Activated T-cell treated with anti-CD3 and anti-CD28 coated beads, Interleukin-2, amount 50 U/mL, for 72 hours (primary cell): ENCODE data around the gene PPM1M. TPM values are rescaled to one million over a fixed set of nuclear protein-coding genes. Genes with fewer than 3 reads are reported as not detected.

ENCODE experiments used
- ATAC-seq, 2 donors: fragments of 150-1000 bp; cut with Tn5 transposase; replicated peaks in 1 of 2; 2 replicates each; pipeline ENCODE4 v1.10.0; 2021; ENCODE audit warnings: moderate library complexity in 2 of 2, mild to moderate bottlenecking in 1 of 2
- DNase-seq, 2 donors: peaks; one replicate each; pipeline ENCODE4 v3.0.0; 2021 to 2022; ENCODE audit warnings: mixed read lengths in 1 of 2
- H3K27ac Mint-ChIP-seq: one replicate; pipeline ENCODE4 v1.8.0; 2022; ENCODE audit warnings: mild to moderate bottlenecking, moderate library complexity, mixed read lengths
- H3K27me3 Mint-ChIP-seq: one replicate; pipeline ENCODE4 v1.8.0; 2022; ENCODE audit warnings: low read depth, mixed read lengths
- H3K36me3 Mint-ChIP-seq, 2 donors: one replicate each; pipeline ENCODE4 v1.8.0; 2022; ENCODE audit warnings: mixed read lengths in 2 of 2, mild to moderate bottlenecking in 1 of 2; ENCODE audit not compliant: insufficient read depth in 2 of 2
- H3K4me1 Mint-ChIP-seq: one replicate; pipeline ENCODE4 v1.8.0; 2022; ENCODE audit warnings: low read depth, mixed read lengths
- H3K4me3 Mint-ChIP-seq, 2 donors: one replicate each; pipeline ENCODE4 v1.8.0; 2022; ENCODE audit warnings: mild to moderate bottlenecking in 2 of 2, mixed read lengths in 2 of 2, moderate library complexity in 2 of 2
- H3K9me3 Mint-ChIP-seq, 2 donors: one replicate each; pipeline ENCODE4 v1.8.0; 2022; ENCODE audit warnings: mixed read lengths in 2 of 2
- total RNA-seq, 2 donors: library from RNA; stranded (reverse); gene quantifications; one replicate each; pipeline ENCODE4 v1.2.3, GENCODE V29; 2022

Gene PPM1M
- total RNA-seq, 2 donors from 2014 or later, result 119 to 121 TPM

- H3K4me3 Mint-ChIP-seq, result no peak overlapping the region
- H3K27me3 Mint-ChIP-seq, result no peaks in the 10 kb centered on the region
- H3K9me3 Mint-ChIP-seq, result no peaks in the 10 kb centered on the region
- ATAC-seq (no peak), DNase-seq (no peak)
- H3K27ac Mint-ChIP-seq, result no peak overlapping the region
- H3K4me1 Mint-ChIP-seq, result peaks cover 35% of the 10 kb centered on the region
- peaks cover 19 to 41% of the 10 kb centered on the region in 2 donors for H3K36me3 Mint-ChIP-seq
Observed at GRCh38 chr3:52205727-52206372, 39.7 kb upstream of the PPM1M start.

DNA sequence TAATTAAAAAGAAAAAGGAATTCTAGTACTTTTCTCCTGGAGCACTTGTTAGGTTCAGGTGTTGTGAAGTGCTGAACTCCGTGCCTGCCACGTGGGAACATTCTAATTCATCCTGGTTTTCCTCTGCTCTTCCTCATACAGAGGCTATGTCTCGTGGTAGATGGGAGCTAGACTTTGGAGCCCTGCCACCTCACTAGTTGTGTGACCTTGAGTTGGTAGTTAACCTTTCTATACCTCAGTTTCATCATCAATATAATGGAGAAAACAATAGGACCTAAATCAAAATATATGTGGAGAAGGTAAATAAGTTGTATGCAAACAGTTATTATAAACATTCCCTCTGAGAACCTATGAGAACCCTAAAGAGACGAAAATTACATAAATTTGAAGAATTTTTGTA, 37.0 kb upstream of the PPM1M start:
- ATAC-seq, result no peak
- peaks cover 19% of the 10 kb centered on the region for H3K4me1 Mint-ChIP-seq

DNA sequence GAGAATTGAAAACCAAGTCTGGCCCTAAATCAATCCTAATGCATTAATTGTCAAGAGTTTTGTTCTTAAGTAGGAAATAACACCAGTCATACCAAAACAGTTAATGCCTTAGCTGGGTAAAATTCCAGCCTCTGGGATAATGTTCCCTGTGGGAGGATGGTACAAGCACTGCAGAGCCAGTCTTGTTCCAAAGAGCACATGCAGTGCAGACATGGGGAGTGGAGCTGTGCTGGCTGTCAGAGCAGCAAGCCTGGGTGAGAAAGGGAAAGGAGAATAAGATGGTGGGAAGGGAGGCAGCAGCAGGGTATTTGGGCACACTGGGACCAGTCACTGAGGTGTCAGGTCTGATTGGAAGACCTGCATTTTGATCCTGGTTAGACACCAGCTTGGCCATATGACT, 35.5 kb upstream of the PPM1M start:
- Mint-ChIP-seq H3K36me3 (peaks cover 11 to 35% of the 10 kb centered on the region in 2 donors), H3K4me1 (peaks cover 10% of the 10 kb centered on the region), H3K4me3 (no peak overlapping the region), H3K9me3 (no peaks in the 10 kb centered on the region), H3K27ac (no peak overlapping the region), H3K27me3 (no peaks in the 10 kb centered on the region)
- ATAC-seq (no peak), DNase-seq (no peak)

More for the DNA sequence above, 37.0 kb upstream of the PPM1M start:
- peaks cover 13 to 34% of the 10 kb centered on the region in 2 donors for H3K36me3 Mint-ChIP-seq
- H3K27ac Mint-ChIP-seq, result no peak overlapping the region
- no peaks in the 10 kb centered on the region for H3K27me3 Mint-ChIP-seq
- no peak for DNase-seq
- no peaks in the 10 kb centered on the region for H3K9me3 Mint-ChIP-seq
- H3K4me3 Mint-ChIP-seq, result no peak overlapping the region

DNA sequence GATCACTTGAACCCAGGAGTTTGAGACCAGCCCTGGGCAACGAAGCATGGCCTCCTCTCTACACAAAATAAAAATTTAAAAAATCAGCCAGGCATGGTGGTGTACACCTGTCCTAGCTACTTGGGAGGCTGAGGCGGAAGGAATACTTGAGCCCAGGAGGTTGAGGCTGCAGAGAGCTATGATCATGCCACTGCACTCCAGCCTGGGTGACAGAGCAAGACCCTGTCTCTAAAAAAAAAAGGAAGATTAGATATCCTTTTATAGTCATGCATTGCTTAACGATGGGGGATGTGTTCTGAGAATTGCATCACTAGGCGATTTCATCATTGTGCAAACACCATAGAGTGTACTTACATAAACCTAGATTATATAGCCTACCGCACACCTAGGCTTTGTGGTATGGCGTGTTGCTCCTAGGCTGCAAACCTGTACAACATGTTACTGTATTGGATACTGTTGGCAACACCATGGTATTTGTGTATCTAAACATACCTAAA, 35.0 kb upstream of the PPM1M start:
- ATAC-seq (no peak), DNase-seq (no peak)
- Mint-ChIP-seq H3K27ac (no peak overlapping the region), H3K27me3 (no peaks in the 10 kb centered on the region), H3K4me3 (no peak overlapping the region), H3K9me3 (no peaks in the 10 kb centered on the region), H3K36me3 (peaks cover 14 to 37% of the 10 kb centered on the region in 2 donors), H3K4me1 (peaks cover 10% of the 10 kb centered on the region)

DNA sequence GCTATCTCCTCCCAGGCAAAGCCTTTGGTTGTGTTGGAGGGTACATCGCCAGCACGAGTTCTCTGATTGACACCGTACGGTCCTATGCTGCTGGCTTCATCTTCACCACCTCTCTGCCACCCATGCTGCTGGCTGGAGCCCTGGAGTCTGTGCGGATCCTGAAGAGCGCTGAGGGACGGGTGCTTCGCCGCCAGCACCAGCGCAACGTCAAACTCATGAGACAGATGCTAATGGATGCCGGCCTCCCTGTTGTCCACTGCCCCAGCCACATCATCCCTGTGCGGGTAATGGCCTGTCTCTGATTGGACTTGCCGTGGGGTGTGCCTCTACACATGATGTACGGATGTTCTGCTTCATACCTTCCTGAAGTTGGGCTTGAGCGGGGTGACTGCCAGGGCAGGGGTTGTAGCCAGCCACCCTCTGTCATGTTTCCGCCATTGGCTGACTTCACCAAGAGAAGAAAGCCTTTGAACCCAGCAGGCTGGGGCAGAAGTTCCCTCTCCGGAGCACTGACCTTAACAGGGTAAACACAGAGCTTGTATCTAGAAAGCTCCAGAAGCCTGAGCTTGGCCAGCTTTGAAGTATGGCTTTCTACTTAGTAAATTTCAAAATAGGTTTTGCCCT, 34.2 kb upstream of the PPM1M start:
- Mint-ChIP-seq H3K27me3 (no peaks in the 10 kb centered on the region), H3K9me3 (no peaks in the 10 kb centered on the region), H3K4me3 (no peak overlapping the region), H3K4me1 (peaks cover 10% of the 10 kb centered on the region), H3K36me3 (peaks cover 12 to 37% of the 10 kb centered on the region in 2 donors), H3K27ac (no peak overlapping the region)
- ATAC-seq (no peak), DNase-seq (no peak)

- Mint-ChIP-seq H3K4me1 (peaks cover 26% of the 10 kb centered on the region), H3K4me3 (no peak overlapping the region), H3K36me3 (peaks cover 8 to 25% of the 10 kb centered on the region in 2 donors), H3K9me3 (no peaks in the 10 kb centered on the region), H3K27ac (no peak overlapping the region), H3K27me3 (no peaks in the 10 kb centered on the region)
- no peak for DNase-seq
- ATAC-seq, result no peak
Observed at GRCh38 chr3:52213005-52213404, 32.6 kb upstream of the PPM1M start.

DNA sequence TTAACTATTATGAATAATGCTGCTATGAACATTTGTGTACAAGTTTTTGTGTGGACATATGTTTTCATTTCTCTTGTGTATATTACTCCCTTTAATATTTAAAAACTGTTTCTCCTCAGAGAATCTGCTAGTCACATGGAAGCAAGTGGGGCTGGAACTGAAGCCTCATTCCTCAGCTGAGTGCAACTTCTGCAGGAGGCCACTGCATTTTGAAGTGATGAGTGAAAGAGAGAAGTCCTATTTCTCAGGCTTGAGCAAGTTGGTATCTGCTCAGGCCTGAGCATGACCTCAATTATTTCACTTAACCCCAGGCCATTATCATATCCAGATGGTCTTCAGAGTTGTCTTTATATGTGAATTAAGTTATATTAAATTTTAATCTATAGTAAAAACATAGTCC, 31.7 kb upstream of the PPM1M start:
- no peak for ATAC-seq
- H3K27ac Mint-ChIP-seq, result peak overlapping the region; percentile 13
- H3K36me3 Mint-ChIP-seq, result peaks cover 8 to 25% of the 10 kb centered on the region in 2 donors

GRCh38 chr3:52215351-52215750, 30.2 kb upstream of the PPM1M start:
- peaks cover 8 to 19% of the 10 kb centered on the region in 2 donors for H3K36me3 Mint-ChIP-seq
- H3K27me3 Mint-ChIP-seq, result no peaks in the 10 kb centered on the region
- no peaks in the 10 kb centered on the region for H3K9me3 Mint-ChIP-seq
- H3K4me1 Mint-ChIP-seq, result peaks cover 41% of the 10 kb centered on the region
- ATAC-seq (no peak), DNase-seq (no peak)
- no peak overlapping the region for H3K4me3 Mint-ChIP-seq
- no peak overlapping the region for H3K27ac Mint-ChIP-seq

More for the DNA sequence above, 31.7 kb upstream of the PPM1M start:
- Mint-ChIP-seq H3K9me3 (no peaks in the 10 kb centered on the region), H3K4me3 (no peak overlapping the region), H3K27me3 (no peaks in the 10 kb centered on the region), H3K4me1 (peaks cover 34% of the 10 kb centered on the region)
- DNase-seq, result no peak

DNA sequence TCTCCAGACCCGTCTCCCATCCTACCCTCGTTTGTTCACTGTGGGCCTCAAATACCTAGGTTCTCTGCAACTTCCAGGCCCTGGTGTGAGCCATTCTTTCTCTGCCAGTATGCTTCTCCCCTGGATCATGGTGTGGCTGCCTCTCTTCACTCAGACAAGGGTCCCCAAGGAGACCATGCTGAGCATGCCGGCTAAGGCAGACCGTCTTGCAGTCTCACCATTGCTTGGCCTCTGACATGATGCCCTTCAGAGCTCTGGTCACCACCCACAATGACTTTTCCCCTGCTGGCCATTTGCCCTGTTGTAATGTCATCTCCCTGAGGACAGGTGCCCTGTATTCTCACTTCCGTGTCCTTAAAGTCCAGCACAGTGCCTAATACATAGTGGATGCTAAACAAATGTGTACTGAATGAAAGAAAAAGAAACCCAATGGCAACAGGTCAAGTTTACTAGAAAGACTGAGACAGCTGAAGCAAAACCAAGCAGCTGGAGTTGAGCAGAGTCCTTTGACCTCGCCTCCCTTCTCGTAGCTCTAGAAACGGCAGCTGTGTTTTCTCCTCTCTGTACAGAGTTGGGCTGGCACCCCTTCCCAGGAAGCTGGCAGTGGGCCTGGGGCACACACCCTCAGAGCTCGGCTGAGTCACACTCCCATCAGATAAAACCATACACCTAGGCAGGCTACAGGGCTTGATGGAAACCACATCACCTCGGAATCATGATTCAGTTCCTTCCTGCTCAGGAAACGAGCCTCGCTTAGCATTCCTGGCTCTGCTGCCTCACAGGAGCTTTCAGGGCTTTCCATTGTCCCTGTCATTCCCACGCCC, 28.8 kb upstream of the PPM1M start:
- peak overlapping the region; percentile 83 for H3K27ac Mint-ChIP-seq
- DNase-seq (peak; percentile 50 to 56), ATAC-seq (peak; percentile 78 to 83)
- peaks cover 54% of the 10 kb centered on the region for H3K4me1 Mint-ChIP-seq
- no peaks in the 10 kb centered on the region for H3K27me3 Mint-ChIP-seq
- peaks cover 6 to 19% of the 10 kb centered on the region in 2 donors for H3K36me3 Mint-ChIP-seq
- H3K4me3 Mint-ChIP-seq, result peak overlapping the region; percentile 70 to 73
- H3K9me3 Mint-ChIP-seq, result no peaks in the 10 kb centered on the region

GRCh38 chr3:52217409-52217805, 28.2 kb upstream of the PPM1M start:
- peaks cover 60% of the 10 kb centered on the region for H3K4me1 Mint-ChIP-seq

GRCh38 chr3:52218026-52218425, 27.5 kb upstream of the PPM1M start:
- H3K36me3 Mint-ChIP-seq, result peaks cover 6 to 15% of the 10 kb centered on the region in 2 donors
- no peak for DNase-seq
- H3K9me3 Mint-ChIP-seq, result no peaks in the 10 kb centered on the region
- peak overlapping the region; percentile 83 for H3K27ac Mint-ChIP-seq
- no peaks in the 10 kb centered on the region for H3K27me3 Mint-ChIP-seq
- peak overlapping the region; percentile 70 to 73 for H3K4me3 Mint-ChIP-seq
- no peak for ATAC-seq
- peaks cover 64% of the 10 kb centered on the region for H3K4me1 Mint-ChIP-seq

More at GRCh38 chr3:52217409-52217805, 28.2 kb upstream of the PPM1M start:
- ATAC-seq, result no peak
- no peak for DNase-seq
- H3K36me3 Mint-ChIP-seq, result peaks cover 6 to 19% of the 10 kb centered on the region in 2 donors
- no peaks in the 10 kb centered on the region for H3K9me3 Mint-ChIP-seq
- peak overlapping the region; percentile 70 to 73 for H3K4me3 Mint-ChIP-seq
- no peaks in the 10 kb centered on the region for H3K27me3 Mint-ChIP-seq
- peak overlapping the region; percentile 83 for H3K27ac Mint-ChIP-seq

DNA sequence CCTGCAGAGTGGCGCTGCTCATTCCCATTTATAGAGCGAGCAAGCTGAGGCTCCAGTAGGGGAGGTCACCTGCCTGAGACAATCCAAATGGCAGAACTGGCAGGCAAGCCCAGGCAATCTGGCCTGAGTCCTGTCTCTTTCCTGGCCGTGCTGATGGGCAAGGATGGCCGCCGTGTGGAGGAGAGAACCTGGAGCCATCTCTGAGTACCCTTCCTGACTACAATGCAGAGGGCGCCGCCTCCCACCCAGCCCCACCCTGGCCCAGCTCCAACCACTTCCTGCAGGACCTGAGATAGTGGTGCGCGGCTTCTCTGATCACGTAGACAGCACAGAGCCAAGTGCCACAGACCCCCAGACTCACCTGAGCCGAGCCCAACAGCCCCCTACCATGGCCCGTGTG, 27.1 kb upstream of the PPM1M start:
- Mint-ChIP-seq H3K4me3 (peak overlapping the region; percentile 70 to 73), H3K36me3 (peaks cover 6 to 13% of the 10 kb centered on the region in 2 donors), H3K27me3 (no peaks in the 10 kb centered on the region), H3K27ac (peak overlapping the region; percentile 61), H3K4me1 (peaks cover 66% of the 10 kb centered on the region), H3K9me3 (no peaks in the 10 kb centered on the region)
- DNase-seq, result peak; percentile 43 to 45
- peak; percentile 34 to 45 for ATAC-seq
